H1 (cell line): ENCODE data around the gene CELSR1. TPM values are rescaled to one million over a fixed set of nuclear protein-coding genes. Genes with fewer than 3 reads are reported as not detected.

ENCODE experiments used
- CTCF ChIA-PET: fragments of 300-600 bp; sonication (Branson Sonifier 250); formaldehyde crosslinking; loops from one replicate; lab custom pipeline; 2021; ENCODE audit not compliant: partially characterized antibody; lab: Charles Lee
- POLR2A ChIA-PET: fragments of 300-600 bp; sonication (Branson Sonifier 250); formaldehyde crosslinking; loops from one replicate; lab custom pipeline; 2021; ENCODE audit warnings: inconsistent platforms; ENCODE audit not compliant: partially characterized antibody; lab: Charles Lee
- DNase-seq, 2 experiments: peaks; one replicate each; pipeline versions ENCODE4 v3.0.0 to v3.0.0-alpha.2; 2010 to 2022; ENCODE audit warnings: low spot score in 2 of 2, low read depth in 1 of 2, mixed read lengths in 1 of 2
- FAIRE-seq: peaks from 2 replicates; lab custom pipeline; 2011; peaks lifted over from hg19 to GRCh38; lab: Jason Lieb, UNC
- H2AFZ ChIP-seq: 2 replicates; pipeline ENCODE4 v1.8.1; 2012; ENCODE audit warnings: low read length, inconsistent platforms
- H2AK5ac ChIP-seq: 2 replicates; pipeline ENCODE4 v1.6.1; 2013; ENCODE audit warnings: low read depth, low read length
- H2BK120ac ChIP-seq: replicated peaks from 2 replicates; pipeline ENCODE3; 2013; ENCODE audit warnings: low read depth, low read length, inconsistent platforms
- H2BK12ac ChIP-seq: 2 replicates; pipeline ENCODE4 v1.6.1; 2013; ENCODE audit warnings: low read depth, low read length
- H2BK15ac ChIP-seq: 2 replicates; pipeline ENCODE4 v1.6.1; 2013; ENCODE audit warnings: low read length
- H2BK20ac ChIP-seq: 2 replicates; pipeline ENCODE4 v1.6.1; 2013; ENCODE audit warnings: low read length
- H2BK5ac ChIP-seq: 2 replicates; pipeline ENCODE4 v1.6.1; 2013; ENCODE audit warnings: low read depth, low read length
- H3K14ac ChIP-seq: 2 replicates; pipeline ENCODE4 v1.6.1; 2013; ENCODE audit warnings: inconsistent platforms; ENCODE audit not compliant: insufficient read length
- H3K18ac ChIP-seq: 2 replicates; pipeline ENCODE4 v1.6.1; 2013; ENCODE audit warnings: low read length; ENCODE audit errors: extremely low read depth
- H3K23ac ChIP-seq: 2 replicates; pipeline ENCODE4 v1.6.1; 2013; ENCODE audit warnings: inconsistent platforms; ENCODE audit not compliant: insufficient read length
- H3K23me2 ChIP-seq: 2 replicates; pipeline ENCODE4 v1.6.1; 2013; ENCODE audit warnings: low read depth, low read length
- H3K27ac ChIP-seq: 2 replicates; pipeline ENCODE4 v1.6.1; 2011; ENCODE audit warnings: low read depth, low read length, inconsistent platforms
- H3K27me3 ChIP-seq, 4 experiments: replicated peaks in 1 of 4; 1 replicate in 1 of 4; 2 replicates in 3 of 4; pipeline versions ENCODE4 v1.6.1 to v1.8.1; 2011 to 2013; ENCODE audit warnings: low read length in 3 of 4, mild to moderate bottlenecking in 3 of 4, inconsistent platforms in 2 of 4, mixed read lengths in 2 of 4, moderate library complexity in 1 of 4; ENCODE audit not compliant: control insufficient read depth in 3 of 4, insufficient read depth in 3 of 4; ENCODE audit errors: extremely low read depth in 1 of 4
- H3K36me3 ChIP-seq, 4 experiments: 2 replicates each; pipeline versions ENCODE4 v1.6.1 to v1.8.1; 2011 to 2013; ENCODE audit warnings: mild to moderate bottlenecking in 4 of 4, low read length in 3 of 4, moderate library complexity in 2 of 4, control low read depth in 1 of 4, inconsistent platforms in 1 of 4; ENCODE audit not compliant: insufficient read depth in 4 of 4, control insufficient read depth in 2 of 4
- H3K4ac ChIP-seq: replicated peaks from 2 replicates; pipeline ENCODE3; 2013; ENCODE audit warnings: low read length, low read depth, mixed read lengths, inconsistent platforms; ENCODE audit not compliant: insufficient read length
- H3K4me1 ChIP-seq, 4 experiments: replicated peaks in 1 of 4; 1 replicate in 1 of 4; 2 replicates in 3 of 4; pipeline versions ENCODE4 v1.6.1 to v1.8.1; 2011 to 2013; ENCODE audit warnings: low read length in 3 of 4, inconsistent platforms in 2 of 4, mixed read lengths in 1 of 4; ENCODE audit not compliant: insufficient read depth in 4 of 4, control insufficient read depth in 3 of 4
- H3K4me2 ChIP-seq, 2 experiments: 2 replicates each; pipeline versions ENCODE4 v1.6.1 to v1.8.1; 2011 to 2013; ENCODE audit warnings: low read depth in 2 of 2, low read length in 2 of 2, control low read depth in 1 of 2, inconsistent platforms in 1 of 2, mild to moderate bottlenecking in 1 of 2; ENCODE audit not compliant: insufficient read depth in 1 of 2
- H3K4me3 ChIP-seq, 4 experiments: fragments of 200-600, 300-600 bp in 1 of 4; sonication (generic), shearing (Covaris generic), sonication (Bioruptor Twin) in 1 of 4; 2 replicates each; pipeline versions ENCODE4 v1.5.1 to v1.8.1; 2011 to 2016; ENCODE audit warnings: low read length in 4 of 4, low read depth in 3 of 4, control low read depth in 2 of 4, inconsistent platforms in 2 of 4, mild to moderate bottlenecking in 2 of 4, mixed read lengths in 1 of 4, moderate library complexity in 1 of 4; ENCODE audit not compliant: insufficient read depth in 2 of 4; ENCODE audit errors: extremely low read depth in 1 of 4
- H3K56ac ChIP-seq: replicated peaks from 2 replicates; pipeline ENCODE3; 2013; ENCODE audit warnings: low read depth, mild to moderate bottlenecking, mixed read lengths, low read length, inconsistent platforms; ENCODE audit not compliant: insufficient read length
- H3K79me1 ChIP-seq: 2 replicates; pipeline ENCODE4 v1.6.1; 2013; ENCODE audit warnings: low read depth, low read length, control low read depth
- H3K79me2 ChIP-seq, 2 experiments: 2 replicates each; pipeline versions ENCODE4 v1.6.1 to v1.8.1; 2012 to 2013; ENCODE audit warnings: low read length in 2 of 2, mild to moderate bottlenecking in 2 of 2, inconsistent platforms in 1 of 2; ENCODE audit not compliant: insufficient read depth in 2 of 2, control insufficient read depth in 1 of 2
- H3K9ac ChIP-seq, 4 experiments: replicated peaks in 1 of 4; 1 replicate in 1 of 4; 2 replicates in 3 of 4; pipeline versions ENCODE4 v1.6.1 to v1.8.1; 2011 to 2013; ENCODE audit warnings: low read depth in 3 of 4, low read length in 3 of 4, control low read depth in 2 of 4, mild to moderate bottlenecking in 2 of 4, moderate library complexity in 2 of 4, inconsistent platforms in 1 of 4; ENCODE audit errors: extremely low read depth in 1 of 4
- H3K9me3 ChIP-seq, 2 experiments: 2 replicates each; pipeline versions ENCODE4 v1.6.1 to v1.8.1; 2012 to 2013; ENCODE audit warnings: mild to moderate bottlenecking in 2 of 2, moderate library complexity in 2 of 2, control low read depth in 1 of 2, inconsistent platforms in 1 of 2, low read depth in 1 of 2, low read length in 1 of 2, mixed read lengths in 1 of 2; ENCODE audit not compliant: insufficient read depth in 2 of 2
- H4K20me1 ChIP-seq, 2 experiments: replicated peaks in 1 of 2; 2 replicates each; pipeline versions ENCODE3 to v1.8.1; 2011 to 2013; ENCODE audit warnings: inconsistent platforms in 2 of 2, low read length in 2 of 2, mild to moderate bottlenecking in 1 of 2; ENCODE audit not compliant: insufficient read depth in 2 of 2, control insufficient read depth in 1 of 2
- H4K5ac ChIP-seq: 2 replicates; pipeline ENCODE4 v1.6.1; 2013; ENCODE audit warnings: low read length, low read depth, mixed read lengths, inconsistent platforms; ENCODE audit not compliant: insufficient read length
- H4K8ac ChIP-seq: 2 replicates; pipeline ENCODE4 v1.8.0; 2013; ENCODE audit warnings: mild to moderate bottlenecking, moderate library complexity, low read length, inconsistent platforms; ENCODE audit not compliant: insufficient read depth; ENCODE audit errors: extremely low read depth
- H4K91ac ChIP-seq: replicated peaks from 2 replicates; pipeline ENCODE3; 2013; ENCODE audit warnings: low read length, mixed read lengths, inconsistent platforms; ENCODE audit not compliant: insufficient read length
- BRCA1 ChIP-seq: IDR thresholded peaks from 2 replicates; pipeline ENCODE4 v1.6.1; 2012; ENCODE audit warnings: low read depth, low read length, improper control_type of control experiment
- CTCF ChIP-seq, 3 experiments: IDR thresholded peaks; 1 replicate in 2 of 3; 2 replicates in 1 of 3; pipeline versions ENCODE4 v1.5.1 to v1.6.1; 2011; ENCODE audit warnings: low read length in 3 of 3, mild to moderate bottlenecking in 3 of 3, inconsistent platforms in 2 of 3, low read depth in 1 of 3, moderate library complexity in 1 of 3; ENCODE audit not compliant: insufficient read depth in 1 of 3; ENCODE audit errors: control extremely low read depth in 1 of 3
- E2F6 ChIP-seq: IDR thresholded peaks from 2 replicates; pipeline ENCODE4 v1.6.1; 2012; ENCODE audit warnings: inconsistent platforms
- EGR1 ChIP-seq: IDR thresholded peaks from 2 replicates; pipeline ENCODE4 v1.6.1; 2011; ENCODE audit warnings: low read depth, low read length, borderline replicate concordance
- EP300 ChIP-seq, 2 experiments: IDR thresholded peaks; 1 replicate in 1 of 2; 2 replicates in 1 of 2; pipeline ENCODE4 v1.6.1; 2011 to 2012; ENCODE audit warnings: low read depth in 2 of 2, low read length in 2 of 2, mild to moderate bottlenecking in 2 of 2, borderline replicate concordance in 1 of 2, inconsistent platforms in 1 of 2, moderate library complexity in 1 of 2
- FOSL1 ChIP-seq: IDR thresholded peaks from 2 replicates; pipeline ENCODE4 v1.6.1; 2011; ENCODE audit warnings: mild to moderate bottlenecking, low read depth, low read length, moderate library complexity; ENCODE audit not compliant: insufficient read depth
- POLR2AphosphoS5 ChIP-seq: IDR thresholded peaks from 2 replicates; pipeline ENCODE4 v1.6.1; 2011; ENCODE audit warnings: low read depth, low read length
- SUZ12 ChIP-seq: fragments of 200-600 bp; sonication (generic); IDR thresholded peaks from 2 replicates; pipeline ENCODE4 v1.6.1; 2012; ENCODE audit warnings: mild to moderate bottlenecking, inconsistent platforms, low read length, moderate library complexity, mixed read lengths
- TAF7 ChIP-seq: optimal IDR thresholded peaks from 2 replicates; pipeline ENCODE3; 2011; ENCODE audit warnings: low read depth, mild to moderate bottlenecking, inconsistent platforms, low read length, moderate library complexity, borderline replicate concordance
- ZNF274 ChIP-seq: IDR thresholded peaks from 2 replicates; pipeline ENCODE4 v1.7.0; 2012; ENCODE audit warnings: low read length, borderline replicate concordance; ENCODE audit errors: extremely low read depth
- WGBS, 2 experiments: shearing (Covaris generic) in 1 of 2; methylation state at CpG; one replicate each; pipeline versions ENCODE4 v1.1.6 to v1.1.7; 2013 to 2015; ENCODE audit warnings: low lambda C conversion rate in 2 of 2, mixed read lengths in 2 of 2, inconsistent platforms in 1 of 2, low coverage in 1 of 2, missing lambda C conversion rate in 1 of 2; ENCODE audit not compliant: insufficient replicate concordance in 2 of 2, insufficient coverage in 1 of 2, insufficient read length in 1 of 2; ENCODE audit errors: extremely low coverage in 1 of 2, missing lambda C conversion rate in 1 of 2; 5-methylcytosine and 5-hydroxymethylcytosine counted together
- polyA plus RNA-seq, 7 experiments: library from polyadenylated mRNA; depleted of rRNA in 3 of 7; stranded (reverse) in 5 of 7; unstranded in 2 of 7; fragments of >200 nt in 5 of 7; fragments of 200-250 nt in 2 of 7; gene quantifications; 1 replicate in 5 of 7; 2 replicates in 1 of 7; 4 replicates in 1 of 7; pipeline versions ENCODE4 v1.2.1 to v1.2.3, GENCODE V29; 2011 to 2013; ENCODE audit warnings: missing spikeins in 2 of 7, mixed read lengths in 2 of 7
- total RNA-seq: library from RNA; stranded (reverse); fragmentation: NEBNext Ultra II Directional; extraction: Animal tissue kit (Norgen Biotek cat#: 25700); gene quantifications from 2 replicates; pipeline ENCODE4 v1.2.1, GENCODE V29; 2021

The CELSR1 gene
- total and polyA plus RNA-seq, 2 of the 8 experiments (the other 6 are each of a cell fraction or from before 2014, with no cell fraction given): 9.0 to 12.4 TPM

DNA sequence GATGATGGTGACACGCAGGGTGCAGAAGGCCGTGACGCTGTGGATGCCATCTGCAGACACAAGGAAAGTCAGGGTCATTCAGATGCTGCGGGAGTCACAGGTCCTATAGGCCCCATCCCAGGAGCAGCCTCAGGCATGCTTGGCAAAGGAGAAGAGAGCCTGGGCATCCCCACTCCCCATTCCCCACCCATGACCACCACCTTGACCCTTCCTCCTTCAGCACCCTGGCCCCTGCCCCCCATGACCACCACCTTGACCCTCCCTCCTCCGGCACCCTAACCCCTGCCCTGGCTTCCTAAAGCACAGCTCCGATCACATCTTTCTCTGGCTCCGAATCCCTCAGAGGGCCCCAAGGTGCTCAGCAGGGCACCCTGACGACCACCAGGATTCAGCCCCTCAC lies 73.1 kb downstream of the CELSR1 start:
- no peak for FAIRE-seq
- Histone ChIP-seq H2BK5ac (peak overlapping the region; percentile 26; the same call in 1 of the 2 replicates), H3K36me3 (no peaks in the 10 kb centered on the region; a peak in 1 of 8 replicates), H3K27ac (no peak overlapping the region), H3K79me1 (no peaks in the 10 kb centered on the region), H3K14ac (no peak overlapping the region), H4K5ac (no peak overlapping the region), H3K18ac (no peak overlapping the region), H2AFZ (no peak overlapping the region), H3K56ac (no peak overlapping the region), H2BK20ac (no peak overlapping the region), H2AK5ac (no peak overlapping the region), H3K23me2 (no peaks in the 10 kb centered on the region), H3K27me3 (no peaks in the 10 kb centered on the region), H4K8ac (peak overlapping the region; percentile 0; the same call in 1 of the 2 replicates), H3K9me3 (no peaks in the 10 kb centered on the region), H3K4me2 (no peak overlapping the region), H4K20me1 (peaks cover 0 to 4% of the 10 kb centered on the region in 2 experiments), H3K4me1 (peaks cover 0 to 3% (median 0%) of the 10 kb centered on the region in 4 experiments; a peak in 2 of 7 replicates), H3K79me2 (no peaks in the 10 kb centered on the region), H3K4ac (no peak overlapping the region), H3K23ac (no peak overlapping the region), H2BK12ac (no peak overlapping the region), H3K4me3 (no peak overlapping the region), H4K91ac (no peak overlapping the region), H2BK15ac (no peak overlapping the region), H3K9ac (no peak overlapping the region), H2BK120ac (no peak overlapping the region)
- DNase-seq: no peak
- 93% methylated on average over 8 of the region's 8 CpGs; no CpG with 5 or more reads in 1 of the 2 experiments for WGBS, 2 experiments
- TF ChIP-seq FOSL1: no peak
- TF ChIP-seq CTCF (IDR thresholded peaks at IDR 0.05; ENCODE audit: control extremely low read depth in 1 of 3, insufficient read depth in 1 of 3, low read depth in 1 of 3, low read length in 3 of 3): no peak
- TF ChIP-seq EGR1: no peak
- no peak for TF ChIP-seq POLR2AphosphoS5
- TF ChIP-seq SUZ12: no peak
- no peak for TF ChIP-seq ZNF274
- TF ChIP-seq EP300 (IDR thresholded peaks at IDR 0.05; ENCODE audit: borderline replicate concordance in 1 of 2, low read depth in 2 of 2, low read length in 2 of 2): no peak
- no peak for TF ChIP-seq BRCA1
- no peak for TF ChIP-seq TAF7
- TF ChIP-seq E2F6: no peak
- ChIA-PET CTCF (interaction anchor here (0.6 to 1.1 kb wide), 3 partner anchors 77 to 1405 kb away, joined by 3 read pairs; no protein-coding TSS in a partner anchor), POLR2A (interaction anchor here (0.8 kb wide), 1 partner anchor 24 kb away, joined by 3 read pairs; no protein-coding TSS in a partner anchor)
